C4-2B (cell line): ENCODE data around the gene TM9SF3.

Experiments
- CTCF ChIP-seq: fragments of 450-650 bp; conservative IDR thresholded peaks from 2 replicates; pipeline ENCODE4 v1.5.1; 2017; ENCODE audit warnings: mild to moderate bottlenecking
- ZFX ChIP-seq: fragments of 450-650 bp; IDR thresholded peaks from 2 replicates; pipeline ENCODE4 v1.6.1; 2017

- no peak for TF ChIP-seq CTCF
- no peak for TF ChIP-seq ZFX
Measured at GRCh38 chr10:96517284-96517683, 69.5 kb downstream of the TM9SF3 start.
